HG03378 (cell line): ENCODE measurements around the gene SRRT.
"Not testable (repeated sequence)": the region's sequence is repeated elsewhere in the genome, so short reads cannot be mapped to it uniquely, and the experiment has no call there.

Experiments used
- ATAC-seq: cut with Tn5 transposase; IDR thresholded peaks from one replicate; pipeline ENCODE4 v1.9.1; 2021; ENCODE audit warnings: mild to moderate bottlenecking, moderate library complexity; ENCODE audit not compliant: unreplicated experiment

The SRRT gene

GRCh38 chr7:100893910-100894721 is 19.2 kb downstream of the SRRT start:
- ATAC-seq: no peak

- no peak for ATAC-seq
Measured at GRCh38 chr7:100894860-100895700, 20.2 kb downstream of the SRRT start.

GRCh38 chr7:100895701-100895955 is 20.7 kb downstream of the SRRT start, which contains the start of gene ACHE:
TSS of gene ACHE (minus strand) at chr7:100895888. CDS start at chr7:100894232, 1,656 bp downstream.
- no peak for ATAC-seq

- no peak for ATAC-seq
Measured at GRCh38 chr7:100895956-100896731, 21.2 kb downstream of the SRRT start.

- no peak for ATAC-seq
Measured at GRCh38 chr7:100896732-100897608, 22.1 kb downstream of the SRRT start.

GRCh38 chr7:100897772-100898454 is 23.0 kb downstream of the SRRT start:
- no peak for ATAC-seq

- ATAC-seq: no peak
Measured at GRCh38 chr7:100899432-100899831, 24.5 kb downstream of the SRRT start.

GRCh38 chr7:100900978-100901377 is 26.1 kb downstream of the SRRT start:
- ATAC-seq: no peak

GRCh38 chr7:100901921-100902332 is 27.0 kb downstream of the SRRT start:
- ATAC-seq: no peak

GRCh38 chr7:100902638-100903037 is 27.7 kb downstream of the SRRT start:
- no peak for ATAC-seq

- no peak for ATAC-seq
Measured at GRCh38 chr7:100908512-100908911, 33.6 kb downstream of the SRRT start.

GRCh38 chr7:100910443-100910842 is 35.5 kb downstream of the SRRT start:
- ATAC-seq: not testable (repeated sequence)

- no peak for ATAC-seq
Measured at GRCh38 chr7:100911484-100911883, 36.6 kb downstream of the SRRT start.

- no peak for ATAC-seq
Measured at GRCh38 chr7:100914208-100914878, 39.4 kb downstream of the SRRT start.

GRCh38 chr7:100914879-100915447 is 40.1 kb downstream of the SRRT start:
- ATAC-seq: no peak

- not testable (repeated sequence) for ATAC-seq
Measured at GRCh38 chr7:100919335-100919734, 44.4 kb downstream of the SRRT start.

- not testable (repeated sequence) for ATAC-seq
Measured at GRCh38 chr7:100919779-100920437, 45.0 kb downstream of the SRRT start.

- ATAC-seq: no peak
Measured at GRCh38 chr7:100921039-100921438, 46.1 kb downstream of the SRRT start.
